GM18505 (cell line): ENCODE measurements around the gene ISYNA1.

Experiments
- ATAC-seq: cut with Tn5 transposase; IDR thresholded peaks from one replicate; pipeline ENCODE4 v1.9.1; 2021; ENCODE audit not compliant: unreplicated experiment
- POLR2A ChIP-seq: IDR thresholded peaks from 4 replicates; pipeline ENCODE4 v1.6.1; 2011; ENCODE audit warnings: borderline replicate concordance; ENCODE audit not compliant: insufficient read depth, insufficient read length; ENCODE audit errors: extremely low read depth

Gene ISYNA1

DNA sequence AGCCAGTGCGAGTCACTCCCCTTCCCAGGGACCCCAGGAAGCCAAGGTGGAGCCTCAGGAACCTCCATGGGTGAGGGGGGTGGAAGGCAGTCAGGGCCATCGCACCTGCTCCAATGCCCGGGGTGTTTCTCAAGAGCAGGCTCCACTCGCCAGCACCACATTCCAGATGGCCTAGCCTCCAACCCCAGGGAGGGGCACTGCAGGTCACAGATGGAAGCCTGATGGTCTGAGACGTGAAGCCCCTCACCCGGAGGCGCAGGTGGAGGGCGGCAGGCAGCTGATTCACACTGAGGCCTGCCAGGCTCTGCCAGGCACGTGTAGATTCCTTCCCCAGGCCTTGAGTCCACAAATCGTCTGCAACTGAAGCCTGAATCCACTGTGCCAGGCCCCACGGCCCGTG is 23.0 kb upstream of the ISYNA1 start:
- no peak for TF ChIP-seq POLR2A
- ATAC-seq = no peak

DNA sequence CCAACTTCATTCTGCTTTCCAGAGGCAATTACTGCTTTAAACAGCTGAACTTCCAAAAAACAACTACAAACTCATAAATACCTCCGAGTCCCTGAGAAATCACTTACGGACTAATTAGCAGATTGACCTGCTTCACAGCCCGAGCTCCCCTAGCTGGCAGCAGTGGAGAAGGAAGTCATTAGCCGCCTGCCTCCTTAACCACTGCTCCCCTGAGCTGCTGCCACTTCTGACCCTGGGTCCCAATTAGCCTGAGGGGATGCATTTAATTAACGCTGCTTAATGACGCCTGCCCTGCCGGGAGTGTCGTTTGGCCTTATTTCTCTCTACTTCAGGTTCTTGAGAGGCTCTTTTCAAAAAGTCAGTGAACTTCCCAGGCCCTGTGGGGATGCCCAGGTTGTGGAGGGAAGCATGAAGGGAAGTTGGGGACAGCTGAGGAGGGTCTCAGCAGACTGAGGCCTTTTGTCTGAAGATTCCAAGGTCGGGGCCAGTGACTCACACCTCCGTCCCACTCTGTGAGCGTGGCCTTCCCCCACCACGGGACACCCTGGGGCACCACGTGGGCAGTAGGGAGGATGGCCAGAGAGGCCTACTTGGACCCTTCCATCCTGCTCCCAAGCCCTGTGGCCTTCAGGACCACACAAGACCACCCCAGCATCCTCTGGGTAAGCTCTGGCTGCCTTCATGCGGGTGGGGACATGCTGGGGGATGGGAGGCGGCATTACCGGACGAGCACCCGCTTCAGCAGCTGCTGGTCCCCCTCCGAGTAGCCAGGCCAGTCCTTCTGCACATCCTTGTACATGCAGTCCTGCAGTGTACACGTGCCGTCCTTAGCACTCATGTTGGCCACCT is 19.8 kb upstream of the ISYNA1 start:
- TF ChIP-seq POLR2A = no peak
- no peak for ATAC-seq

DNA sequence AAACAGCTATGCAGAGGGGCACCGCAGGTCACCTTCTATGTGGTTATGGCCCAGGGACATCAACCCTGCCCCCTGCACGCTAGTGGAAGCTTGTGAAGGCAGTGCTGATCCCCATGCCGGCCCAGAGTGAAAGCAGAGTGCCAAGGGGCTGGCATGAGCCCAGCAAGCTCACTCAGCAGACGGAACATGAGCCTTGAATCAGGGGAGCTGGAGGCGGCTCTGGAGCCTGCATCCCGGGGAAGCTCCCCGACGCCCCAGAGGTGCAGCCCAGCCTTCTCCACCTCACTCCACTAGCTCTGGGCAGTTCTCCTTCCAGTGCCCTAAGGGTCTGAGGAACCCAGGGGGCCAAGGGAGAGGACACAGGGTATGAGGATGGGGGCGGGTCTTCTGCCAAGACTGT is 19.0 kb upstream of the ISYNA1 start:
- no peak for ATAC-seq
- TF ChIP-seq POLR2A = no peak

DNA sequence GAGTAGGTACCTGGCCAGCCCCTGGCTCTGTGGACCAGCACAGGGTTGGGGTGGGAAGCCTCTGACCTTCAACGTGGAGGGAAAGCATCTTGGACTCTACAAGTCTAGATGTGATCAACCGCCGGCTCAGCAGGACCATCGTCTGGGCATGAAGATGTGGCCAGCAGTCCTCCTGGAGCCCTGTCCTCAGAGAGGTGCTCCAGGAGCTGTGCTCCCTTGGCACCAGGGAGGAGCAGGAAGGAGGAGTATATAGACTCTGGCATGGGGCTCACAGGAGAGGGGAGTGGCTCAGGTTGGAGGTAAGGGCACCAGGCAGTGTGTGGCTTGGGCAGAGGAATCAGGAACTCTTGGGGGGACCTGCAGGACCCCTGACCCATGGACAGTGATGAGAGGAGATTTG is 18.3 kb upstream of the ISYNA1 start:
- no peak for TF ChIP-seq POLR2A
- ATAC-seq = no peak

DNA sequence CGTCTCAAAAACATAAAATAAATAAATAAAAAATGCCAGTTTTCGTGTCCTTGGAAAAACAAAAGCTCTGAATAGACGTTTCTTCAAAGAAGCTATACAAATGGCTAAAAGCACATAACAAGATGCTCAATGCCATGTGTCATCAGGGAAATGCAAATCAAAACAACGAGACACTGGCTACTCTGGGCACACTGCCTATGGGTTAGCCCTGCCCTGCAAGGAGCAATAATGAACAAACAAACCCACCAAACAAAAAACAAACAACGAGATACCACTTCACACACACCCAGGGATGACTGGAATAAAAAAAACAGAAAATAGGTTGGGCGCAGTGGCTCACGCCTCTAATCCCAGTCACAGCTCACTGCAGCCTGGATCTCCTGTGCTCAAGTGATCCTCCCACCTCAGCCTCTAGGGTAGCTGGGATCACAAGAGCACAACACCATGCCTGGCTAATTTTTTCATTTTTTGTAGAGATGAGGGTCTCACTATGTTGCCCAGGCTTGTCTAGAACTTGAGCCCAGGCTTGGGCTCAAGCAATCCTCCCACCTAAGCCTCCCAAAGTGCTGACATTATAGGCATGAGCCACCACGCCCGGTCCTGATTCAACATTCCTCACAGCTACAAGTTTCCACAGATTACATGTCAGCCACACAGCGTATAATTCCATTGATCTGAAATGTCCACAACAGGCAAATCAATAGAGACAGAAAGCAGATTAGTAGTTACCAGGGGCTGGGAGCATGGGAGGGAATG is 15.5 kb upstream of the ISYNA1 start:
- TF ChIP-seq POLR2A = no peak

DNA sequence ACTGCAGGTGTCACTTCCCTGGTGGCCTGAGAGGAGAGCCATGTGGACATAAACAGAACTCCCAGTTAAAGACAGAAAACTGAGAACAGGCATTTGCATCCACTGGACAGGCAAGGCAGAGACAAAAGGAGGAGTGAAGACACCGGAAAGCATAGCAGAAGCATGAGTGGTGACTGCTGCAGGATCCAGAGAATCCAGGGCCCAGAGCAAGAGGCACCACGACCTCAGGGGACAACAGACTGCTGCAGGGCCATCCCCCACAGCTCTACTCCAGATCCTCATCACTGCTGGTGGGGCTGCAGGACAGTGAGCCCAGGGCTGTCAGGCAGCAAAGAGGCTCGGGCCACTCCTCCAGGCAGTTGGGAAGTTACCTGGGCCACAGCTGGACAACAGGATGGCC is 14.5 kb upstream of the ISYNA1 start:
- no peak for TF ChIP-seq POLR2A
- no peak for ATAC-seq

More for the DNA sequence above, 15.5 kb upstream of the ISYNA1 start:
- ATAC-seq = no peak

DNA sequence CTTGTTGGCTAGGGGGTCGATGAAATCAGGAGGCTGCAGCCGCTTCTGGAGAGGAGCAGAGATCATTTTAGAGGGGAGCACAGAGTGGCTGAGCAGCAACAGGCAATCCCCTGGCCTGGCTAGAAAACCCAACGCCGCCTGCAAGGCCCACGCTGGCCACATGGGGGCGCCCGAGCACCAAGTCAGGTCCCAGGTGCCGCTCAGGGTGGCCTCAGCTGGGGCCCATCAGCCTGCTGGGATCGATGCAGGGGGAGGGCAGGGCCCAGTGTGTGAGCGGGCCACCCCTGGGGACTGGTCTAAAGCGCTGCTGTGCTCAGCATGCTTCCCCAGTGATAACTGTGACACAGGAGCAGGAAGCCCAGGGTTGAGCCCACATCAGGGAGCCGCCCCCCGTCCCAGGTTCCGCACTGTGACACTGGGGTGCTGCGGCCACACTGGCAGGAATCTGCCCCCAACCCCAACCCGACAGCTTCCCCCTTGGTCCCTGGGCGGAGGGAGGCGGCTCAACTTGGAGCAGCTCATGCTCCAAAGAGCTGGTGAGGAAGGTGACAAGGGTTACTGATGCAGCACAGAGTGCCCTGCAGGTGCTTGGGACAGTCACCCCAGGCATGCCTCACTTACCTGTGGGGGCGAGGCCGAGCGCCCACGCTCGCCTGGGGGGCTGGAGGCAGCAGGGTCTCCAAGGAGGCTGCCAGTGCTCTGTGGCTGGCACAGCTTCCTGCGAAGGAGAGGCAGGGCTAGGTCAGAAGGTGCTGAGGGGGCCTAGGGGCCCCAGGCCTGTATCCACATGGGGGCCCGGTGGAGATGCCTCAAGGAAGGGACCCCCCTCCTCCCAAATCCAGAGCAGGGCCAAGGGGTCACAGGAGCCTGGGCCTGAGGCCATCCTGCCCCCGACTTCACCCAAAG is 13.3 kb upstream of the ISYNA1 start:
- TF ChIP-seq POLR2A = no peak
- no peak for ATAC-seq

DNA sequence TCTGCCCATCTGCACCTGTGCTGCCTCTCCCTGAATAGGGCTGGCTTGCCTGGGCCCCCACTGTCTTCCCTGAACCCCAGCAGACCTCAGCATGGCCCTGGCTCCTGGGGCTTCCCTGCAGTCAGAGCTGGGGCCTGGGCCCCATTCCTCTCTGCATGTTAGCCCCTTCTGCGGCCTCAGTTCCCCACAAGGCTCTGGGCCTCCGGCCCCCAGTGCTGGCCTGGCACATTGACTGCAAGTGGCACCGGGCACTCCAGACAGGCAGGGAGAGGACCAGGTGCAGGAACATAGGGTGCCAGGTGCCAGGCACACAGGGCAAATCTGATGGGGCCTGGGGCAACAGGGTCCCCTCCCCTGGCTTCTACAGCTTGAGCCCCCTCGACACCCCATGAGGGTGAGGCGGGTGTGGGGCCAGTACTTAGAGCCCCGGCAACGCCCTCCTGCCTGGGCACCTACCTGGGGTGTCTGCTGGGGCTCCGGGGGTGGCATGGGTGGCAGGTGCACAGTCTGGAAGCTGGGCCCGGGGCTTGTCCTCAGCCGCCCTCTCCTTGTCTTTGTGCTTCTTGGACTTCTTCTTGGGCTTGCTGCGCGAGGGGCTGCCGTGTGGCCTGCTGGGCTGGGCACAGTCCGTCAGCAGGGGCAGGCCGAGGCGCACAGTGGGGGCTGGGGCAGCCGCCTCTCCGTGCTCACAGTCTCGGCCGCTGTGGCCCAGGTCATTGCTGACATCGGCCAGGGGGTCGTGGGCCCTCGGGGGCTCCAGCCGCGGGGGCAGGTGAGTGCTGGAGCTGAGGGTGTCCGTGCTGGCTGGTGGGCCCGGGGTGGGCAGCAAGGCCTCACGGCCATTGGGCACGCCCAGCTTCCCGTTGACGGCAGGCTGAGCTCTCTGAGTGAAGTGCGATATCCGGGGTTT is 12.3 kb upstream of the ISYNA1 start:
- no peak for TF ChIP-seq POLR2A
- no peak for ATAC-seq

DNA sequence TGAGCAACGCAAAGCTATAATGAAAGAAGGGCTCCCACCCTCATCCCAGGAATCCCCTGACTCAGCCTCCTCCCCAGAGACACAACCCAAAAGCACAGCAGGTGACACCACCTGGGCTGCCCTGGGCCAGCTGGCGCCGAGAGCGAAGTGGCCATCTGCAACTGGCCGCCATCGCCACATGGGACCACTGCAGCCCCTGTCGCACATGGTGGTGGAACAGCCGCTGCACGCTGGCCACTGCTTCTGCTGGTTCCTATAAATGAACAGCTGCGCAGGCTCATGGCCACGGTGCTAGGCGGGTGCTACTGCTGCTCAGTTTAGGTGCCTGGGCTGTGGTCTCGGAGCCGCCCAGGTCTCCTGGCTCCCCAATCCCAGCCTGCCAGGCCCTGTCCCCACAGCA is 11.6 kb upstream of the ISYNA1 start:
- no peak for TF ChIP-seq POLR2A
- ATAC-seq = no peak

DNA sequence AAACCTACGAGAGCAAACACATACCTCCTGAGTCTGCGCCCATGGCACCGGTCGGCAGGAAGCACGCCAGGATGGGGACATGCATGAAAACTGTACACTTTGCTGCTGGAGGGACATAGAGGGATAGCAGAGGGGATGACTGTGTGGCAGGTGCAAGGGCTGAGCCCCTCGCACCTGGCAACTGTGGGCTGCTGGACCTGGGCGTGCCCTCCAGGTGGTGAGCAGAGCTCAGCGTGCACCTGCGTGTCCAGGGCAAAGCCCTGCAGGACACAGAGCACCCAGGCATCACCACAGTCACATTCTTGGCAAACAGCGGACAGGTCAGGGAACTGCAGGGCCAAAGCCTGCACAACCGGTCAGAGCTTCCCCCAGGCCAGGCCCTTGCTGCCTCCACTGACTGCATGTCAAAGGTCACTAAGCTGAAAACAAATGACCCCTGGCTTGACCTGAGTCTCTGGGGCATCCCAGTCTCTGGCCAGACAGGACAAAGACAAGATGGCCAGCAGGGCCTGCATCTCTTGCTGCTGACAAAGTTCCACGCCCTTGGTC is 9.0 kb upstream of the ISYNA1 start:
- ATAC-seq = no peak

DNA sequence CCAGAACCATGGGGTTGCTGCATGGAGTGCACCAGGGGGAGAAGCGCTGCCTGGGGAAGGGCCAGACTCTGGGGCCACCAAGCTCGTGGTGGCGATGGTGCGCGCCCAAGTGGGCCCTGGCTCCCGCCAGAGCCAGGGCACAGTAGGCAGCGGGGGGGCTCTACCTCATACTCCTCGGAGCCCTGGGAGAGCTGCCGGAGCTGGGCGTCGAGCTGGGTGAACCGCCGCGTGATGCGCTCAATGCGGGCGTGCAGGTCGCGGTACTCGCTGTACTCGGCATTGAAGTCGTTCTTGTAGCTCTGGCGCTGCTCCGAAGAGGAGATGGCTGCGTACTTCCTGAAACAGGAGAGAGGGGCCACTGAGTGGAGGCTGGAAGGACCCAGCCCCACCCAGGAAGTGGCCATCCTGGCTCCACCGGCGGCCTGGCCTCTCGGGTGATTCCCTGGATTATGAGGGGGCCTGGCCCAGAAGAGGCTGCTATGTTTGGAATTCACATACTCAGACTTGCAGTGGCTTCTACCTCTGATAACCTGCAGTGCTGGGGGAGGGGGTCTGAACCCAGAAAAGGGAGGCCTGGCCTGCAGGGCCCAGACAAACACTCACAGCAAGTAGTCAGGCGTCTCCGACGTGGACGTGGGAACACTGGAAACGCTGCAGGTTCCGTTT is 8.3 kb upstream of the ISYNA1 start:
- TF ChIP-seq POLR2A = no peak
- no peak for ATAC-seq

More for the DNA sequence above, 9.0 kb upstream of the ISYNA1 start:
- no peak for TF ChIP-seq POLR2A
